Retinal pigment epithelial cell (primary cell): Measurements from ENCODE around the gene DTHD1.

Experiments used
- DNase-seq: peaks from one replicate; pipeline ENCODE4 v3.0.0-alpha.2; 2010; ENCODE audit warnings: low read depth
- H3K4me3 ChIP-seq: 2 replicates; pipeline ENCODE4 v1.5.1; 2011; ENCODE audit warnings: mild to moderate bottlenecking, low read length, control low read depth, moderate library complexity
- TF ChIP-seq, protein P1 (sequence below): conservative IDR thresholded peaks from 2 replicates; pipeline ENCODE4 v1.5.1; 2011; ENCODE audit warnings: low read depth, low read length, control low read depth, inconsistent platforms

DTHD1 gene

DNA sequence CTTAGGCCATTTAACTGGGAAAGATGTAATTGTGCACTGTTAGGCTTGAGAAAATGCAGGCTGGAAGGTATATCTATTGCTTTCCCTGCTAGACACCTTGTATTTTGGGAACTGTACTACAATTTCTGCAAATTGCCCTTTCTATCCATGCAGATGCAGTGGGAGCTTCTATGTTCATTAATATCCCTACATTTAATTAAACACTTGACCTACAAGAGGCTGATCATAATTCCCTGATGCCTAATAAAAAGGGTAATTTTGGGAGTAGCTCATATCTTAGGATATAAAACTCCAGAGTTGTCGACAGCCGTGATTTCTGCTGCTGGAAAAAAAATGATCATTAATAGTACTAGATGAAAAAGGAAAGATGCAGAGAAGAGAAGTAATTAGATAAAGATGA lies 19.7 kb downstream of the DTHD1 start:
- DNase-seq: no peak
- TF ChIP-seq, protein P1, sequence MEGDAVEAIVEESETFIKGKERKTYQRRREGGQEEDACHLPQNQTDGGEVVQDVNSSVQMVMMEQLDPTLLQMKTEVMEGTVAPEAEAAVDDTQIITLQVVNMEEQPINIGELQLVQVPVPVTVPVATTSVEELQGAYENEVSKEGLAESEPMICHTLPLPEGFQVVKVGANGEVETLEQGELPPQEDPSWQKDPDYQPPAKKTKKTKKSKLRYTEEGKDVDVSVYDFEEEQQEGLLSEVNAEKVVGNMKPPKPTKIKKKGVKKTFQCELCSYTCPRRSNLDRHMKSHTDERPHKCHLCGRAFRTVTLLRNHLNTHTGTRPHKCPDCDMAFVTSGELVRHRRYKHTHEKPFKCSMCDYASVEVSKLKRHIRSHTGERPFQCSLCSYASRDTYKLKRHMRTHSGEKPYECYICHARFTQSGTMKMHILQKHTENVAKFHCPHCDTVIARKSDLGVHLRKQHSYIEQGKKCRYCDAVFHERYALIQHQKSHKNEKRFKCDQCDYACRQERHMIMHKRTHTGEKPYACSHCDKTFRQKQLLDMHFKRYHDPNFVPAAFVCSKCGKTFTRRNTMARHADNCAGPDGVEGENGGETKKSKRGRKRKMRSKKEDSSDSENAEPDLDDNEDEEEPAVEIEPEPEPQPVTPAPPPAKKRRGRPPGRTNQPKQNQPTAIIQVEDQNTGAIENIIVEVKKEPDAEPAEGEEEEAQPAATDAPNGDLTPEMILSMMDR: no peak
- H3K4me3 ChIP-seq: no peak overlapping the region

DNA sequence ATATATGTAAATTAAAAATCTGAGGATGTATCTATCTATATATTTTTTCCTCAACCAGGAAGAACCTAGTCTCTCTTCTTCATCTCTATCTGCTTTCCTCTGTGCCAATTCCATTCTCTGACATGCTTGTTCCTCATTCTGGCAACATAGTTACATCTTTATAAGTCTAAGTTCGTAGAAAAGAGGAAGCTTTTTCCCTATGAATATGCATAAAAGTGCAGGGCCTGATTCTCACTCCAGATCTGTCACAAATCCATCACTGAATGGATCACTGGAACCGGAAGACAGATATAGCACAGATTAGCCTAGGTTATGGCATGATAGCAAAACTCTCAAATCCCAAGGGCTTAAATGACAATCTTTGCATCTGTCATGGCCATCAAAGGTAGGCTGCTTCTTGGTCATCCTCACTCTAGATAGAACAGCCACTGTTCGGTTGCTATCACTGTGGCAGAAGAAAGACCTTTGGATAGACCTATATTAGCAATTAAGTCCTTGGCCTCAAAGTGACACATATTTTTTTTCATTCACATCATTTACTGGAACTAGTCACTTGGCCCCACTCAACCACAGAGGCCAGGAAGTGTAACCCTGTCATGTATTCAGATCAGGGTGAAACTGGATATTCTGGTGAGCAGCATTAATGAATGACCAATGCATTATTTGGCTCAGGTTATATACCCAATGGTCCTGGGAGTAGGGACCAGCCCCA lies 22.2 kb downstream of the DTHD1 start:
- no peak overlapping the region for H3K4me3 ChIP-seq
- TF ChIP-seq, protein P1: no peak
- no peak for DNase-seq

DNA sequence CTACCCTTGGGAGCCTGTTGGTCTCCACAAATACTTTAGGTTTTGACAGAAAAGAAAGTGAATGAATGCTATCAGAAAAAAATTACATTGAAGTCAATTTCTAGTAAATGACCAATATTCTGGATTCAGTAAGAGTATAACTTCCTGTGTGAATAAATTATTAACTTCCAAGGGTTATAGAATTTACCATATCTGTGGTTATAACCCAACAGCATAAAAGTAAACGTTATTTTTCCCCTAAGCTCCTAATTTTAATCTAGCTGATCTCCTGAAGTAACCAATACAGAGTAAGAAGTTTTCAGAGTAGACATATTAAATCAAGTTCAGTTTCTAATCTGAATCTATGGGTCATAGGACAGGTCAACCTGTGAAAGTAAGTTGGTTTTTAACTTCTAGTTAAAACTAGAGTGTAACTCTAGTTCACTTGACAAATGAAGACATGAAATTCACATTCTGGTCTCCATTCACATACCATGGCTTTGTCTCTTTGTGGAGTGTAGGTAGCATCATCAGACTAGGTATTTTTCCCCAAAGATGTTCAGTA lies 22.8 kb downstream of the DTHD1 start:
- no peak for DNase-seq
- no peak overlapping the region for H3K4me3 ChIP-seq
- TF ChIP-seq, protein P1: no peak

- no peak for DNase-seq
- TF ChIP-seq, protein P1: no peak
- H3K4me3 ChIP-seq: no peak overlapping the region
Measured at GRCh38 chr4:36308150-36308549, 26.7 kb downstream of the DTHD1 start.

DNA sequence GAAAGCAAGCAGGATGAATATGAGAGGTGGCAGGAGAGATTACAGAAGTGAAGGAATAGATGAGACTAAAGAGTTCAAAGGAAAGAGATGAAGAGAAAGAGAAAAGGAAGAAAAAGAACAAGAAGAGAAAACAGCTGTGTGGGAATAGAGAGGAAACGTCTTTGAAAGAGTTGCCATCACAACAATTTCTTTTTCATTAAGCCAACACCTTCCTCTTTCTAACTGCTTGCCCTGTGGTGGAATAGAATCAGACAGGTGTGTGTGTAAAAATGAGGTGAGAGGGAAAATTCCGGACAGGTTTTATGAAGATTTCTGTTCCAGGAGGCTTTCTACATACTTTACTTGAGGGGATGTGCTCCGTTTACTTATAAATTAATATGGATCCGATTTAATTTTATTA lies 28.8 kb downstream of the DTHD1 start:
- no peak overlapping the region for H3K4me3 ChIP-seq
- TF ChIP-seq, protein P1: no peak
- DNase-seq: no peak

- no peak overlapping the region for H3K4me3 ChIP-seq
- no peak for DNase-seq
- TF ChIP-seq, protein P1: no peak
Measured at GRCh38 chr4:36310793-36311192, 29.4 kb downstream of the DTHD1 start.

- H3K4me3 ChIP-seq: no peak overlapping the region
- TF ChIP-seq, protein P1: no peak
- DNase-seq: no peak
Measured at GRCh38 chr4:36312511-36312910, 31.1 kb downstream of the DTHD1 start.
